NOMO-1 (cell line): ENCODE measurements around the gene KCNH2.
A peak's percentile ranks its signal among the peaks of the same experiment; 100 is the strongest.
"Not testable (repeated sequence)": the region's sequence is repeated elsewhere in the genome, so short reads cannot be mapped to it uniquely, and the experiment has no call there.

Experiments
- DNase-seq, 2 experiments: peaks; one replicate each; lab custom pipeline; 2025; ENCODE audit not compliant: unreplicated experiment in 2 of 2; lab: John Stamatoyannopoulos, UW

The KCNH2 gene

GRCh38 chr7:150910996-150911422 lies 67.1 kb downstream of the KCNH2 start:
- DNase-seq, result no peak

GRCh38 chr7:150910305-150910995 lies 67.7 kb downstream of the KCNH2 start:
- not testable (repeated sequence) for DNase-seq

DNA sequence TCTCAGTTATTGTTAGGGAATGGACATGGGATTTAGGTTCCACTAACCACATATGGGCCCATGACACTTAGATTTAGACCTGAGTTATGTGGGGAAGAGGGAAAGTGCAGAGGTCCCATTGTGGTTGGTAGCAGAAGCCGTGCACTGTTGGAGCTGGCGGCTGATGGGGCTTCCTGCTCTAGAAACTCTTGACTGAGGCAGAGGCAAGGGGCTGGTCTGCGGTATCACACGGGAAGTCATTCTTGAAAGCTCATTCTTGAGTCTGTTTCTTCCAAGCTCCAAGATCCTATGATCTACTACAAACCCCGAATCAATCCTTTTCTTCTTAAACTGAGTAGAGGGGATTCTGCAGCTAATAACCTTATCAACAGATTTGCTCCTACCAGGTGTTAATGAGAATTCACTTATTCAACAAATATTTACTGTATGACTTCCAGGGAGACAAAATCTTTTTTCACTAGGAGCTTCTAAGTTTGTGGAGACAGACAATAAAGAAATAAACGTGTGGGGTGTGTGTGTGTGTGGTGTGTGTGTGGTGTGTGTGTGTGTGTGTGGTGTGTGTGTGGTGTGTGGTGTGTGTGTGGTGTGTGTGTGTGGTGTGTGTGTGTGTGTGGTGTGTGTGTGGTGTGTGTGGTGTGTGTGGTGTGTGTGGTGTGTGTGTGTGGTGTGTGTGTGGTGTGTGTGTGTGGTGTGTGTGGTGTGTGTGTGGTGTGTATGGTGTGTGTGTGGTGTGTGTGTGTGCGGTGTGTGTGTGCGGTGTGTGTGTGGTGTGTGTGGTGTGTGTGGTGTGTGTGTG lies 68.7 kb downstream of the KCNH2 start:
- DNase-seq, result no peak

GRCh38 chr7:150908173-150908572 lies 69.9 kb downstream of the KCNH2 start:
- no peak for DNase-seq

GRCh38 chr7:150904011-150904909 lies 73.9 kb downstream of the KCNH2 start:
- no peak for DNase-seq

GRCh38 chr7:150903606-150904005 lies 74.5 kb downstream of the KCNH2 start:
- no peak for DNase-seq

DNA sequence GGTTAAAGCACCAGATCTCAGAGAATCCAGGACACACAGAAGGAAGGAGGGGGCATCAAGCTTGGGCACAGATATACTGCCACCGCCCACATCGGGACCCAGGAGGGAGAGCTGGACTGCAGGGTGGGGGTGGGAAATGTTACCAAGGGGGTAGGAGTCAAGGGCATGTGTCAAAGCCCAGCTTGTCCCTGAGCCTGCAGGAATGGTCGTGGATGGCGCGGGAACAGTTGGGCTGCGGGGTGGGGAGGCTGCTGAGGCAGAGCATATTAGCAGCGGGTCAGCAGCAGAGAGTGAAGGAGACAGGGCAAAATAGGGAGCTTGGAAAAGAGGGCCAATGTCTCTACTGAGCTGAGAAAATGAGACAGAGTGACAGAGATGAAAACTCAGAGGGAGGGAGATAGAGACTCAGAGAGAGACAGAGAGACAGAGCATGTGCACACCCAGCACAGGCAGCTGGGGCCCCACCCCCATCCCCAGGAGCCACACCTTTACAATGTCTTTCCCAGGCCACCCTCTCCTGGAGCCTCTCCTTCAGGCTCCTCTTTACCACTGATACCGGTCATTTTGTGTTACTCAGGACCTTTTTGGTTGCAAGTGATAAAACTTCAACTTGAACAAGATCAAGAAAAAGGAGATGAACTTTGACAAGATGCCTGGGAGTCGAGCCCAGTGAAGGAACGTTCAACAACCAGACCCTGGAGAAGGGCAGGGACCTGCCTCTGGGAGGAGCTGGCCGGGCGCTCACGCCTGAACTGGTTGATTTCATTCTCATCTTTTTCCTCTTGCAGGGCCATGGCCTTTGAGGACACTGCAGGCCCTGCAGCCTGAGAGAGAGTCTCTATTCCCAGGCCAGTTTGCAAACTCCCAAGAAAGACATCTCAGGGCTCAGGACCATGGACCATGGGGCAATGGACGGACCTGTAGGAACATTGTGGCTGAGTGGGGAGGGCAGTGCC lies 75.8 kb downstream of the KCNH2 start:
- DNase-seq, result no peak

- DNase-seq, result no peak
Observed at GRCh38 chr7:150901160-150902035, 76.7 kb downstream of the KCNH2 start.

GRCh38 chr7:150900675-150901074 lies 77.4 kb downstream of the KCNH2 start:
- no peak for DNase-seq

DNA sequence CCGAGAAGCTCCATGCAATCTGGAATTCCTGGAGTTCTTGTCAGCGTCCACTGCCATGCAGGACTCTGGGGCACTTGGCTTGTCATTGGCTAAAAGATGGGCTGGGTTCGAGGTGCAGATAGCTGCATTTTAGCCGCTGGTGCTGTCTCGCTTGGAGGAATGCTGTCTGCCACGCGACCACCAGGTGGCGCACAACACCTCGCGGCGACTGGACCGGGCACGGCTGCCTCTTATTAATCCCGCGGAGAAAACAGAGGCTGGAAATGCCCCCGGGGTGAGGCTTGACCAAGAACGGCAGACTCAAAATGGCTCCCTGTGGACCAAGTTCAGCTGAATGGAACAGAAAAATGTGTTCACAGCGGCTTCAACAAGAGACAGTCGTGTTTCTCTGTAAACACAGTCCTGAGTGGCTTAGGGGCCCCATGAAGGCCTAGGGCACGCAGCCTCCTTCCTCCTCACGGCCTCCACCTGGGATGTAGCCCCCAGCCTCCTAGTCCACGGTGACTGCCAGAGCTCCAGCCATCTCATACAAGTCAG lies 79.6 kb downstream of the KCNH2 start:
- peak in 1 of 2 experiments; percentile 6 for DNase-seq

GRCh38 chr7:150897502-150898474 lies 80.3 kb downstream of the KCNH2 start:
- no peak for DNase-seq

DNA sequence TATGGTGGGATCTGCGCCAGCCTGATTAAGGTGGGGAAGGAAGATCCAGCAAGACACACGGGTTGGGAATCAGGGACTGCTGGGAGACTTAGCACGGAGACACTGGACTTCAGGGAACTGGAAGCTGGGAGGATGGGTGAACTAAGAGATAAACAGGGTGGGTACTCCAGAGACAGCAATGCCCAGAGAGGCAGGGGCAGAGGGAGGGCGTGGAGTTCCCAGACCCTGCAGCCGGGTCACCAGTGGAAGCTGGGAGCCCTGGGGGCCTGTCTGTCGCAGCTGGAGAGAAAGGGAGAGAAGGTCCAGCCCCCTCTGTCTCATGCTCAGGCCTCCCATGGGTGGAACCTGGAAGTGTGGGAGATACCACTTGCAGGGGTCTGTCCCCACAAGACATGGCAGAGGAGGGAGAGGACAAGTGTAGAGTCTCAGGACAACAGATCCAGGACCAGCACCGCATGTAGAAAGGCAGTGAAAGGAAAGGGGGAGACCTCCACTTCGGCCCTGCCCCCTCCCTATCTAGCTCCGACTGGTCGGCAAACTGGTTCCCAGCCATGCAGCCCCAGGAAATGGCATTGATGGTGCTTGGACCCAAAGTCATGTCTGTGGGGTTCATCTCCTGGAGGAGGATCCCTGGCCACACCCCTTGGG lies 81.4 kb downstream of the KCNH2 start:
- no peak for DNase-seq

DNA sequence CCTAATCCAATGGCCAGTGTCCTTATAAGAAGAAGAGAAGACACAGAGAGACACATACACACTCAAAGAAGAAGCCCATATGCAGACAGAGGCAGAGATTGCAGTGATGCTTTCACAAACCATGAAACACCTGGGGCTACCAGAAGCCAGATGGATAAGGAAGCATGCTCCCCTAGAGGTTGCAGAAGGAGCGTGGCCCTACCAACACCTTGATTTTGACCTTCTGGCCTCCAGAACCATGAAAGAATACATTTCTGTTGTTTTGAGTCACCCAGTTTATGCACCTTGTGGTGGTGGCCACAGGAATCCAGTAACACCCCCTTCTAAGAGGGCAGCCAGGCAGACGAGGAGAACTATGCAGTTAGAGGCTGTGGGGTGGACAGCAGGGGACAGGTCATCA lies 82.3 kb downstream of the KCNH2 start:
- no peak for DNase-seq
